GM21737 (cell line): ENCODE data around the gene PRKCZ.
"Not testable (repeated sequence)": the region's sequence is repeated elsewhere in the genome, so short reads cannot be mapped to it uniquely, and the experiment has no call there.

ENCODE experiments used
- ATAC-seq: cut with Tn5 transposase; IDR thresholded peaks from one replicate; pipeline ENCODE4 v1.9.1; 2021; ENCODE audit warnings: mild to moderate bottlenecking, moderate library complexity; ENCODE audit not compliant: unreplicated experiment

Gene PRKCZ

DNA sequence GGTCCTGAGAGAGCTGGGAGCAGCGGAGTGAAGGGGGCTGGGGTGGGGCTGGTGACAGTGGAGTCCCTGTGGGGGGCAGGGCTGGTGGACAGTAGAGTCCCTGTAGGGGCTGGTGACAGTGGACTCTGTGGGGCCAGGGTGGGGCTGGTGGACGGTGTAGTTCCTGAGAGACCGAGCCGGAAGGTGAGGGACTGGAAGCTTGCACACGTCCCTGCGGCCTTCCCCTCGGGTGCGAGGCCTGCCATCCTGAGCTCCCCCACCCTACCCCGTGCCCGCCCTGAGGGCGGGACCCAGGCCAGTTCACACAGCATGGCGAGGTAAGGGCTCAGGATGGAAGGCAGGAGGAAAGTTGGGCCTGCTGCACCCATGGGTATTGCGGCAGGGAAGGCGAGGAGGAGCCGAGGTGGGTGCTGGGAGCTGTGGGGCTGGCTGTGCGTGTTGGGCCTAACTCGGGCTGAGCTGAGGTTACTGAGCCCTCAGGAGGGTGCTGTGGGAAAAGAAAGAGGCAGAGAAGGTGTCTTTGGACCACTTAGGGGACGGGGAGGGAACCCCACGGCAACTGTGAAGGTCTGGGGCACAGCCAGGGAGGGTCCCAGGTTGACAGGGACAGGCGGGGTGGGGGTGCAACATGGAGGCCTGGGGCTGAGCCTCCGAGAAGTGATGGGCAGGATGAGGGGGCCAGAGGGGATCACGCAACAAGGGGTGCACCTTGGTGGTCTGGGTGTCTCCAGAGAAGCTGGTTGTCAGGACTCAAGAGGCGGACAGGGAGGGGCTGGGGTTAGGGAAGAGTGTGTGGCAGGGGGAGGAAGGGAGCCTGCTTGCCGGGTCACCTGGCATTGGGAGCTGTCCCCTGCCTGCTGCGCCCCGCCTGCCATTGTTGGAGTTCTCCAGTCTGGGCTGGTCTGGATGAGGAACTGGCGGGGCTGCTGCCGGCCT, 60.8 kb downstream of the PRKCZ start:
- no peak for ATAC-seq

DNA sequence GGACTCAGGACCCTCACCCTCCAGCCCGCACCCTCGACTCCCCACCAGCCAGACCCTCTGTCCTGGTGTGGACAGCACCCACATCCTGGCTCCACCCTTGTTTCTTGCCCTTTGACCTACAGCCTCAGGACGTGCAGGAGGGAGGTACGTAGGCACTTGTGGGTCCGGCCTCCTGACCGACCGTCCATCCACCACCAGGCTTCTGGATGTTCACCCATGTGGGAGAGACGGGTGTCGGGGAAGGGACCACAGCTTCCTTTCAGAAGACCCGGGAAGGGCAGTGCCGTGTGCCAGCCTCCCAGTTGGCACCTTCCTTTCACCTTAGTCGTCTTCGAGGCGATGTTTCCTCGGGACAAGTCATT, 61.4 kb downstream of the PRKCZ start:
- no peak for ATAC-seq

DNA sequence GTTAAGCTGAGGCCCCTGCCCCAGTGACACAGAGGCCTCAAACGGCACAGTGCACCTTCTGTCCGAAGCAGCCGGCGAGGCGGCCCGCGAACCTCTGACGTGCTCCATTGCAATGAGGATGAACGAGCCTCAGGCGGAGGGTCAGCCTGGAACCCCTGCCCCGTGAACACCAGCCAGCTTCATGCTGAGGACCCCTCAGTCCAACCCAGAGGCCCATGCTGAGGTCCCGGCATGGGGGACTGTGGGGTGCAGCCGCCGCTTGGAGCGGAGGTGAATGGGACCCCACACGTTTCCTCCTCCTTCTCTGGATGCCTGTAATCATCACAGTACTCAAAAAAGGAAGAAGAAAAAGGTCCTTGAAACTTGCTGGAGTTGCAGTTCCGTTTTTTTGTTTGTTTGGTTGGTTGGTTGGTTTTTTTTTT, 62.1 kb downstream of the PRKCZ start:
- ATAC-seq: no peak

DNA sequence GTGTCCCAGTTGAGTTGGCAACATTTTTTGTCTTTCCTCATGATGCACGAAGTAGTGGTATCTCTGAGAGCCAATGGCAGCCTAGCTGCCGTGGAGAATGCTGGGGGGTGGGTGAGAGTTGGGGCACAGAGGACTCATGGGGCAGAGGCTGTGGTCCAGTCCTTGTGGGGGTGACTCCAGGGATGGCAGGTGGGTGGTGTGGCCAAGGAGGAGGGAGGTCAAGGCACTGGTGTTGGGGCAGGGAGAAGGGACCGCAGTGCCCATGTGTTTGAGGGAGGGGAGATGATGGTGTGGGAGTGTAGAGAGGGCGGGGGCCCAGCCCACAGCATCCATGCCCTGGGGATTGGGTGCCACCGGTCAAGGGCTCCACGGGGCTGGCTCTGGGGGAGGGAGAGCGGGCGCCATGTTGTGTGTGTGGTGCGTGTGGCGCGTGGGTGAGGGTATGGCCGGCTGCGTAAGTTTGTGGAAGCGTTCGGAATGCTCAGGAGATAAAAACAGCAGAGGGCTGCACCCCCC, 63.5 kb downstream of the PRKCZ start:
- ATAC-seq: no peak

DNA sequence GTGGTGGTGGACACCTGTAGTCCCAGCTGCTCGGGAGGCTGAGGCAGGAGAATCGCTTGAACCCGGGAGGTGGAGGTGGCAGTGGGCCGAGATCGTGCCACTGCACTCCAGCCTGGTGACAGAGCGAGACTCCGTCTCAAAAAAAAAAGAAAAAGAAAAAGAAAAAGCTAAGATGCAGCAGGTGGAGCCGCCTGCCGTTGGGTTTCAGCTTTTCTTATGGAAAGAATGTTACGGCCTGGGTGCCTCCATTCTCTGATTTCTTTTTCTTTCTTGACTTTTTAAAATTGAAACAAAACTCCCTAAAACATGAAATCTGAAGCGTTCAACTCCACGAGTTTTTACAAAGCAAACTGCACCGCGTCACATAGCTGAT, 64.4 kb downstream of the PRKCZ start:
- ATAC-seq: not testable (repeated sequence)

DNA sequence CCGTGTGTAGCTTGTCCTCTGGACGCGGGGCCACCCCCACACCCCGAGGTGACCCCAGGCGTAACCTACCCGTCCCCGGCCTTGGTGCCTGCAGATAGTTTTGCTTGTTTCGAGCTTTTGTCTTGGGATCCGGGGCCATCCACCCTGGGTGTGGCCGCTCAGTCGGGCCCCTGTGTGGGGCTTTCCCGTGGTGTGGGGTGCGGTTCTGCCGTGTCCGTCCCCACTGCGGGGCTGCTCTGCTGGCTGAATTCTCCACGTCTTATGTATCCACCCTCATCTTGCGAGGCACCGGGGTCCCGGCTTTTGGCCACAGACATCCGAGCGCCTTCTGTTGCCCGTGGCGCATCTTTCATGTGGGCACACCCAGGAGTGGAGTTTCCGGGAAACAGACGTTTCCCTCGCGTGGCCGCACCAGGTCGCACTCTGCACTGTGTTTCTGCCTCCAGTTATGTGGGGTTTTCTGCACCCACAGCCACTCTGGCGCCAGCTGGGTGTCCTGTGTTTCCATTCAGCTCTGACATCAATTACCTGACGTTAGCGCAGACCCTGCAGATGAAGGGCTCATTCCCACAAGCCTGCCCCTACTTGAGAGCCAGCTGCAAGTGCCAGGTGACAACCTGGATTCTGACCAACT, 64.9 kb downstream of the PRKCZ start:
- ATAC-seq: no peak

DNA sequence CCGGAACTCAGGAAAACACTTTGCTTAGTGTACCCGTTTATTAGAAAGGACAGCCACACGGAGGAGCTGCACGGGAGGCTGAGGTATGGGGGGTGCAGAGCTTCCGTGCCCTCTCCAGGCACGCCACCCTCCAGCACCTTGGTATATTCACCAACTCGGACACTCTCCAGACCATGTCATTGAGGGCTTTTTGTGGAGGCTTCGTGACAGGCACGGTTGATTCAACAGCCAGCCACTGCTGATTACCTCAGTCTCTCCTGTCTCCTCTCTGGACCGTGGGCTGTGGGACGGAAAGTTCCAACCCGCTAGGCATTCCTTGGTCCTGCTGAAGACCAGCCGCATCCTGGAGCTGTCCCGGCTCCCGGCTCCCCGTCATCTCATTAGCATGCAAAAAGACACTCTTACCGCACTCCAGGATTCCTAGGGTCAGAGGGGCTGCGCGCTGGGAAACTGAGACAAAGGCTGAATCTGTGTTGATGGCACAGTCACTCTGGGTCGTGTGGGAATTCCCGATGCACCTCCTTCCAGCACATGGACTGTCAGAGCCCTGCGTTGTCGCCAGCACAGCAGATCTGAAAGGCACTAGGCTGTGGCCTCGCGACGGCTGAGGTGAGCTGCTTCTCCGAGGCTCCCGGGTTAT, 65.6 kb downstream of the PRKCZ start:
- ATAC-seq: no peak

DNA sequence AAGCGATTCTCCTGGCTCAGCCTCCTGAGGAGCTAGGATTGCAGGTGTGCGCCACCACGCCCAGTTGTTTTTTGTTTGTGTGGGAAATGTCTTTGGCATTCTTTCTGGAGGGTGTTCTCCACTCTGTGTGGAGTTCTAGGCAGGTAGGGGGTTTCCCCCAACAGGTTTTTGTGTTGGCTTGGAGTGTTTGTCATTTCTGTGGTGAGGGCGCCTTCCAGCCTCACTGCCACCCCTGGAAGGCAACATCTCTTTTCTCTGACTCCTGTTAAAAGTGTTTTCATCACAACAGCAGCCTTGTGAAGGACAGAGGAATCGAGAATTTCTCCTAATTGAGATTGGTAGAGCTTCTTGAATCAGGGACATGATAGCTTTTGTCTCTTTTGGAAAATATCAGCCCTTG, 69.7 kb downstream of the PRKCZ start:
- no peak for ATAC-seq

DNA sequence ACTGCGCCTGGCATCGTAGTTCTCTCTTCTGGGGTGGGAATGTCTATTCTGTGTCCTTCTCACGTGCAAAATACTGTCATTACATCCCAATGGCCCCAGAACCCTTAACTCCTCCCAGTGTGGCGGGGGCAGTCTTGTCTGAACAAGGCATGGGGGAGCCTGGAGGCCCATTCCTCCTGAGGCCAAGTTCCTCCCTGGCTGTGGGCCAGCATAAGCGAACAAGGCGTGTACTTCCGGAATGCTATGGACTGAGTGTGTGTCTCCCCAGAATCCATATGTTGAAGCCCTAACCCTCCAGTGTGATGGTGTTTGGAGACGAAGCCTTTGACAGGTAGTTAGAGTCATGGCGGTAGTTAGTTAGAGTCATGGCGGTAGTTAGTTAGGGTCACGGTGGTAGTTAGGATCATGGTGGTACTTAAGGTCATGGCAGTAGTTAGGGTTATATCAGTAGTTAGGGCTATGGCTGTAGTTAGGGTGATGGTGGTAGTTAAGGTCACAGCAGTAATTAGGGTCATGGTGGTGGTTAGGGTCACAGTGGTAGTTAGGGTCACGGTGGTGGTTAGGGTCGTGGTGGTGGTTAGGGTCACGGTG, 71.0 kb downstream of the PRKCZ start:
- no peak for ATAC-seq

DNA sequence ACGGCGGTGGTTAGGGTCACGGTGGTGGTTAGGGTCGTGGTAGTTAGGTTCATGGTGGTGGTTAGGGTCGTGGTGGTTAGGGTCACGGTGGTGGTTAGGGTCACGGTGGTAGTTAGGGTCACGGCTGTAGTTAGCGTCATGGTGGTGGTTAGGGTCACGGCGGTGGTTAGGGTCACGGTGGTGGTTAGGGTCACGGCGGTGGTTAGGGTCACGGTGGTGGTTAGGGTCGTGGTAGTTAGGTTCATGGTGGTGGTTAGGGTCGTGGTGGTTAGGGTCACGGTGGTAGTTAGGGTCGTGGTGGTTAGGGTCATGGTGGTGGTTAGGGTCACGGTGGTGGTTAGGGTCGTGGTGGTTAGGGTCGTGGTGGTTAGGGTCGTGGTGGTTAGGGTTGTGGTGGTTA, 71.6 kb downstream of the PRKCZ start:
- not testable (repeated sequence) for ATAC-seq

DNA sequence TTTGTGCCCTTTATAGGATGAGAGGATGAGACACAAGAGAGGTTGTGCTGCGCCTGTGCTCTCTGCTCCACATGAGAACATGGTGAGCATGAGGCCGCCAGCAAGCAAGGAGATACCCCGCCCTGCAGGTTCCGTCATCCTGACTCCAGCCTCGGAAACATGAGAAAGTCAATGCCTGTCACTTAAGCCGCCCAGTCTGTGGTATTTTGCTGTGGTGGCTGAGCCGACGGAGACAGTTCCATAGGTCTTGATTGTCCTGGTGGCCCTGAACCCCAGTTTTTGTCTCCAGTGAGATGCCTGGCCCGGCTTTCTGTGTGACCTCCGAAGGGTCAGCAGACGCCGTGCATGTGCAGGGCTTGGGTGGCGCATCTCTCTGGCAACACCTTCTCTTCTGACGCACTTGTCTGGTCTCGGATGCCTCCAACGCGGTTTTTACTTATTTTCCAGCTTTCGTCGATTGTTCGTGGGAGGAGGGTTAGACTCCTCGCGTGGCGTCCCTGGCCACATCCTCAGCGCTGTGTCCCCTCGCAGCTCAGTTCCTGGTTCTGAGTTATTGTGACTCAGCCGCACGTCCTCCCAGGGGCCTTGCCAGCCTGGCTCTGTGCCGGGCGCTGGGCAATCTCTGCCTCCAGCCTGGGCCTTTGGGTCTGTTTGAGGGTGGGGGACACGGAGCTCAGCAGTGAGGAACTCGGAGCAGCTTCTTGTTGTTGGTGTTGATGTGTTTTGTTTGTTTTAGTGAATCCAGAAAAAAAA, 74.4 kb downstream of the PRKCZ start:
- ATAC-seq: no peak

DNA sequence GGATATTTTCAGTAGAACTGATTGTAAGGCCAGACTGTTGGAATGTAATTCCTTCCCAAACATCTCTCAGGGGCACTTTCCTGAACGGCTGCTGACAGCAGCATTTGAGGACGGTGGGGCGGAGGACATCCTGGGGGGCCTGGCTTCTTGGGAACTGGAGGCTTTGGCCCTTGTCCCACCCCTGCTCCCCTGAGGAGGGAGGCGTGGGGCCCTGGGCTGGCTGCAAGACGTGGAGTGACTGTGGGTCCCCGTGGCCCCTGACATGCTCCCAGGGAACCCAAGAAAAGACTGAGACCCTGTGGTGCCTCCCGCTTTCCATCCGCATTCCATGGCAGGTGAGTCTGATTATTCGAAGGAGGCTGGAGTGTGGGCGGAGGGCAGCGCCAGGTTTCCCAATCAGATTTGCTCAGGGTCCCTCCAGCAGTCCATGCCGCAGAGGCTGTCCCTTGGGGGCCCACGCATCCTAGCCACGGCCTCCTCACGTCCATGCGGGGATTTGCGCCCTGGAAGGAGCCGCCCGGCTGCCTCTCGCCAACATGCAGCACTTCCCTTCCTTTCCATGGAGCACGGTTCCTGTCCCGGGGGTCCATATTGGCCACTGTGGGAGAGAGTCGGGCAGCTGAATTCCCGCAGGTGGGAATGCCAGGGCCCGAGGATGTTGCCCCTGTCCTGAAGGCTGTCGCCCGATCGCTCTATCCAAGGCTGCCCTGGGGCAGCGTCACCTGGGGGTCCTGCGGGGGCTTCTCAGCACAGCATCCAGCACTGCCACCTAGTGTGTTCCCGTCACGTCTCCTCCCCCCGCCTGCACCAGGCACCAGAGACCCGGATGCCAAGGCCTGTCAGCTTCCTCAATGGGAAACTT, 75.4 kb downstream of the PRKCZ start:
- ATAC-seq: no peak

DNA sequence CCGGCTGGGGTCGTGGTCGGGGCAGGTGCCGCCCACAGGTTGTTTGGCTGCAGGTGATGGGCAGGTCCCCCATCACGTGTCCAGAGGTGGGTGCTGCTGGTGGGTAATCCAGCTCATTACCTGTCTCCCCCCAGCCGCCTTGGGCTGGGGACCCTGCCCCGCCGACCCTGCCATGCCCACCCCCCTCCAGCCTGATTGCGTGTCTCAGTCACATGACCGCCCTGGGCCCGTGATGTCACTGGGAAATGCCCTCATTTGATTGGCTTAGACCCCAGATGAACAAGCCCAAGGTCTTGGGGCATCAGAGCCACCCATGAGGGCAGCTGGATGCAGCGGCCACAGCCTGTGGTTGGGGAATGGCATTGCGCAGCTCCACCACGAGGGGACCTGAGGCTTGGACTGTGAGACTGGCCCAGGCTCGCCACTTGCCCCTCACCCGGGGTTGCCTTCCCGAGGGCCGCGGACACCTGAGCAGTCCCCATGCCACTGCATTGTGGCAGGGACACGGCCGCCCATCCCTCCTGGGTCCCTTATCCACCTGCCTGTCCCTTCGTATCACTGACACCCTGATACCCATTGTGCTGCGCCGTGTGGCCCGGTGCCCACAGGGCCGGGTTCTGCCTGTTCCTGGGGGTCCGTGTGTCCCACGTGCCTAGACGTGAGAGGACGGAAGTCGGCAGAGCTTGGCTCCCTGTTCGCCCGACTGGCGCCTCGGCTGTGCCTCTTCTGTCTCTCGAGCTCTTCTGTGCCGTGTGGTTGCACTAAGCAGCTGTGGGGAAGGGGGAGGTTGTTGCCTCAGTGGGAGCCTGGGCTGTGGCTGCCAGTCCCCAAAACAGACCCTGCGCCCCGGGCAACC, 76.3 kb downstream of the PRKCZ start:
- no peak for ATAC-seq

DNA sequence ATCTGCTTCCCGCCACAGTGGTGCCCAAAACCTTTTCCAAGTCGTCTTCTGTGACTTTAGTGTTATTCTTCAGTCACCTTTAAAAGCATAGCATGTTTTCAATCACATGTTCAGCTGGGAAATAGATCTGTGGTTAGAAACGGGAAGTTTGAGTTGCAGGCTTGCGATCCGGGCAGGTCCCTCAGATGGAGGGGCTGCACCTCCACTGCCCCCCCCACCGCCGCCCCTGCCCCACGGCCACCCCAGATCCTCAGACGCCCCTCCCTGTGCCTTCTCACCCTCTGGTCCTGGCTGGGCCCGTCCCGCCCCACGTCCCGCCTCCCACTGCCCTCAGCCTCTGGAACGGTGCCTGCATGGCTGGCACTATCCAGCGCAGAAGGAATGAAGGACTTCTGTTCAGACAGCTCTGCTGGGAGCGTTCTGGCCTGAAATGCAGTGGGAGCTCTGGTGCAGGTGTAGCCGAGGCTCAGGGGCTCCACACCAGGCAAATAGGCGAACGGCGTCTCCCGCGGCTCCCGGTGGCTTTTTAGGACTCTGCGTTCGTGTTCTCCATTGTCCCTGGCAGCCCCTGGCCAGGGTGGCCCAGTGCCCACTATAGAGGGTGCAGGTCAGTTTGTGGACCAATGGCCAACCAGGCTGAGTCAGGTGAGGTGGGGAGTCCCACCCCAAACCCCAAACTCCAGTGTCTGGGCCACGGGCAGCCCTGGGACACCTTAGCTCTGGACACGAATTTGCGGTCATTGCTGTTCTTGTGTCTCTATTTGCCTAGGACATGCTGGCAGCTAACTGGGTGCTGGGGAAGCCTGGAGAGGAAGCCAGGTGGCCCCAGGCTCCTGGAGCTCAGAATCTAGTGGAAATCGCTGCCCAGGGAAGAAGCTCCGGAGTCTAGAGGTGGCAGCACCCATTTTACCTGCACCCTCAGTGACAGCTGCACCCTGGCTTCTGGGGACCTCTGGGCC, 77.3 kb downstream of the PRKCZ start:
- no peak for ATAC-seq

DNA sequence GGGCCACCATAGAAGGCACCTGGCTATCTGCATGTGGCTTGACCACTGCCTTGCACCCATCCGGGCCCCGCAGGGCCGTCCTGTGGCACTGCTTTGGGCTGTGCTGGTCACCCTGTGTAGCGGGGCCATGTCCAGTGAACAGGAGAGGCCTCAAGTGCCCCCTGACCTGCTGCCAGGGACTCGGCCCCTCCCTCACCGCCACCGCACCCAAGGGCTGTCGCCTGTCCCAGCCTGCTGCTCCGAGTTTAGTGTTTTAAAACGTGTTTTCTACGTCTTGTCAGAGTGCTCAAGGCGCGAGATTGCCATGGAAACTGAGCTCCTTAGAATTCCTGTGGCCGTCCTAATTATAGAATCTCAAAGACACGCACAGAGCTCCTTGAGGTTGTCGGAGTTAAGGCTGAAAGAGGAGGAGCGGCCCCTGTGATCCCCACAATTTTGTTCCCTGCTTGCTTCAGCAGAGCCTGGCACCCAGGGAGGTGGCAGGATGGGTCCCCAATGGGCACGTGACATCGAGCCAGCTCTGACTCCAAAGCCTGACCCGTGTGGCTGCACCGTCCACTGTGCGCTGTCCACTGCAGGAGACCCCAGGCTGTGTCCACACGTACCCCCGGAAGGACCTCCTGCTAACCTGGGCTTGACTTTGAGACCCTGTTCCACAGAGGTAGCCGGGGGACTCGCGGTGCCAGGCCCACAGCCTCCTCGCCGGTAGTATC, 78.1 kb downstream of the PRKCZ start:
- no peak for ATAC-seq

DNA sequence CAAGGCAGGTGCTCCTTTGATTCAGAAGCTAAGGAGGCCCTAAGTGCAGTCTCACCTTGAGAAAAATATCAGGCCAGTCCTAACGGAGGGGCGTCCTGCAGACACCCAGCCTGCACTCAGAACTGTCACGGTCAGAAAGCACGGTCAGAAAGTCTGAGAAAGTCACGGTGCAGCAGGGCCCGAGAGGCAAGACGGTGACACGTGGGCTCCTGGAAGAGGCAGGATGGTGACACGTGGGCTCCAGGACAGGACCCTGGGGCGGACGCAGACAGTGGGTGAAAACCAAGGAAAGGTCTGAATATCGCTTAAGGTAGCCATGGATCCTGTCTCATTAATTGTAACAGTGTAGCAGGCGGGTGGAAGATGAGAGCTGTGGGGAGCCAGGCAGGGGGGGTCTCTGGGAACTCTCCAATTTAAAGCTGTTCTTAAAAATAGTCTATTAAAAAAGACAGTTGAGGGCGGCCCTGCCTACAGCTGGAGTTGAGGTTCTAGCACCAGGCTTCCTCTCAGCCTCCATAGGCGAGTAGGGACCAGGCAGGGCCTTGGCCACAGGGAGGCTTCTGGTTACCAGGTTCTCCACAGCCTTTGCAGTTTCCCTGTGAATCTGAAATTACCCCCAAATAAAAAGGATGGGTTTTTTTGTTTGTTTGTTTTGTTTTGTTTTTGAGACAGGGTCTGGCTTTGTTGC, 79.2 kb downstream of the PRKCZ start:
- ATAC-seq: no peak
